H1 (cell line): ENCODE data around the gene HMCN1. TPM values are rescaled to one million over a fixed set of nuclear protein-coding genes. Genes with fewer than 3 reads are reported as not detected.

Source experiments
- CTCF ChIA-PET: fragments of 300-600 bp; sonication (Branson Sonifier 250); formaldehyde crosslinking; loops from one replicate; lab custom pipeline; 2021; ENCODE audit not compliant: partially characterized antibody; lab: Charles Lee
- POLR2A ChIA-PET: fragments of 300-600 bp; sonication (Branson Sonifier 250); formaldehyde crosslinking; loops from one replicate; lab custom pipeline; 2021; ENCODE audit warnings: inconsistent platforms; ENCODE audit not compliant: partially characterized antibody; lab: Charles Lee
- DNase-seq, 2 experiments: peaks; one replicate each; pipeline versions ENCODE4 v3.0.0 to v3.0.0-alpha.2; 2010 to 2022; ENCODE audit warnings: low spot score in 2 of 2, low read depth in 1 of 2, mixed read lengths in 1 of 2
- FAIRE-seq: peaks from 2 replicates; lab custom pipeline; 2011; peaks lifted over from hg19 to GRCh38; lab: Jason Lieb, UNC
- H2AFZ ChIP-seq: 2 replicates; pipeline ENCODE4 v1.8.1; 2012; ENCODE audit warnings: low read length, inconsistent platforms
- H2AK5ac ChIP-seq: 2 replicates; pipeline ENCODE4 v1.6.1; 2013; ENCODE audit warnings: low read depth, low read length
- H2BK120ac ChIP-seq: replicated peaks from 2 replicates; pipeline ENCODE3; 2013; ENCODE audit warnings: low read depth, low read length, inconsistent platforms
- H2BK12ac ChIP-seq: 2 replicates; pipeline ENCODE4 v1.6.1; 2013; ENCODE audit warnings: low read depth, low read length
- H2BK15ac ChIP-seq: 2 replicates; pipeline ENCODE4 v1.6.1; 2013; ENCODE audit warnings: low read length
- H2BK20ac ChIP-seq: 2 replicates; pipeline ENCODE4 v1.6.1; 2013; ENCODE audit warnings: low read length
- H2BK5ac ChIP-seq: 2 replicates; pipeline ENCODE4 v1.6.1; 2013; ENCODE audit warnings: low read depth, low read length
- H3K14ac ChIP-seq: 2 replicates; pipeline ENCODE4 v1.6.1; 2013; ENCODE audit warnings: inconsistent platforms; ENCODE audit not compliant: insufficient read length
- H3K18ac ChIP-seq: 2 replicates; pipeline ENCODE4 v1.6.1; 2013; ENCODE audit warnings: low read length; ENCODE audit errors: extremely low read depth
- H3K23ac ChIP-seq: 2 replicates; pipeline ENCODE4 v1.6.1; 2013; ENCODE audit warnings: inconsistent platforms; ENCODE audit not compliant: insufficient read length
- H3K23me2 ChIP-seq: 2 replicates; pipeline ENCODE4 v1.6.1; 2013; ENCODE audit warnings: low read depth, low read length
- H3K27ac ChIP-seq: 2 replicates; pipeline ENCODE4 v1.6.1; 2011; ENCODE audit warnings: low read depth, low read length, inconsistent platforms
- H3K27me3 ChIP-seq, 4 experiments: replicated peaks in 1 of 4; 1 replicate in 1 of 4; 2 replicates in 3 of 4; pipeline versions ENCODE4 v1.6.1 to v1.8.1; 2011 to 2013; ENCODE audit warnings: low read length in 3 of 4, mild to moderate bottlenecking in 3 of 4, inconsistent platforms in 2 of 4, mixed read lengths in 2 of 4, moderate library complexity in 1 of 4; ENCODE audit not compliant: control insufficient read depth in 3 of 4, insufficient read depth in 3 of 4; ENCODE audit errors: extremely low read depth in 1 of 4
- H3K36me3 ChIP-seq, 4 experiments: 2 replicates each; pipeline versions ENCODE4 v1.6.1 to v1.8.1; 2011 to 2013; ENCODE audit warnings: mild to moderate bottlenecking in 4 of 4, low read length in 3 of 4, moderate library complexity in 2 of 4, control low read depth in 1 of 4, inconsistent platforms in 1 of 4; ENCODE audit not compliant: insufficient read depth in 4 of 4, control insufficient read depth in 2 of 4
- H3K4ac ChIP-seq: replicated peaks from 2 replicates; pipeline ENCODE3; 2013; ENCODE audit warnings: low read length, low read depth, mixed read lengths, inconsistent platforms; ENCODE audit not compliant: insufficient read length
- H3K4me1 ChIP-seq, 4 experiments: replicated peaks in 1 of 4; 1 replicate in 1 of 4; 2 replicates in 3 of 4; pipeline versions ENCODE4 v1.6.1 to v1.8.1; 2011 to 2013; ENCODE audit warnings: low read length in 3 of 4, inconsistent platforms in 2 of 4, mixed read lengths in 1 of 4; ENCODE audit not compliant: insufficient read depth in 4 of 4, control insufficient read depth in 3 of 4
- H3K4me2 ChIP-seq, 2 experiments: 2 replicates each; pipeline versions ENCODE4 v1.6.1 to v1.8.1; 2011 to 2013; ENCODE audit warnings: low read depth in 2 of 2, low read length in 2 of 2, control low read depth in 1 of 2, inconsistent platforms in 1 of 2, mild to moderate bottlenecking in 1 of 2; ENCODE audit not compliant: insufficient read depth in 1 of 2
- H3K4me3 ChIP-seq, 4 experiments: fragments of 200-600, 300-600 bp in 1 of 4; sonication (generic), shearing (Covaris generic), sonication (Bioruptor Twin) in 1 of 4; 2 replicates each; pipeline versions ENCODE4 v1.5.1 to v1.8.1; 2011 to 2016; ENCODE audit warnings: low read length in 4 of 4, low read depth in 3 of 4, control low read depth in 2 of 4, inconsistent platforms in 2 of 4, mild to moderate bottlenecking in 2 of 4, mixed read lengths in 1 of 4, moderate library complexity in 1 of 4; ENCODE audit not compliant: insufficient read depth in 2 of 4; ENCODE audit errors: extremely low read depth in 1 of 4
- H3K56ac ChIP-seq: replicated peaks from 2 replicates; pipeline ENCODE3; 2013; ENCODE audit warnings: low read depth, mild to moderate bottlenecking, mixed read lengths, low read length, inconsistent platforms; ENCODE audit not compliant: insufficient read length
- H3K79me1 ChIP-seq: 2 replicates; pipeline ENCODE4 v1.6.1; 2013; ENCODE audit warnings: low read depth, low read length, control low read depth
- H3K79me2 ChIP-seq, 2 experiments: 2 replicates each; pipeline versions ENCODE4 v1.6.1 to v1.8.1; 2012 to 2013; ENCODE audit warnings: low read length in 2 of 2, mild to moderate bottlenecking in 2 of 2, inconsistent platforms in 1 of 2; ENCODE audit not compliant: insufficient read depth in 2 of 2, control insufficient read depth in 1 of 2
- H3K9ac ChIP-seq, 4 experiments: replicated peaks in 1 of 4; 1 replicate in 1 of 4; 2 replicates in 3 of 4; pipeline versions ENCODE4 v1.6.1 to v1.8.1; 2011 to 2013; ENCODE audit warnings: low read depth in 3 of 4, low read length in 3 of 4, control low read depth in 2 of 4, mild to moderate bottlenecking in 2 of 4, moderate library complexity in 2 of 4, inconsistent platforms in 1 of 4; ENCODE audit errors: extremely low read depth in 1 of 4
- H3K9me3 ChIP-seq, 2 experiments: 2 replicates each; pipeline versions ENCODE4 v1.6.1 to v1.8.1; 2012 to 2013; ENCODE audit warnings: mild to moderate bottlenecking in 2 of 2, moderate library complexity in 2 of 2, control low read depth in 1 of 2, inconsistent platforms in 1 of 2, low read depth in 1 of 2, low read length in 1 of 2, mixed read lengths in 1 of 2; ENCODE audit not compliant: insufficient read depth in 2 of 2
- H4K20me1 ChIP-seq, 2 experiments: replicated peaks in 1 of 2; 2 replicates each; pipeline versions ENCODE3 to v1.8.1; 2011 to 2013; ENCODE audit warnings: inconsistent platforms in 2 of 2, low read length in 2 of 2, mild to moderate bottlenecking in 1 of 2; ENCODE audit not compliant: insufficient read depth in 2 of 2, control insufficient read depth in 1 of 2
- H4K5ac ChIP-seq: 2 replicates; pipeline ENCODE4 v1.6.1; 2013; ENCODE audit warnings: low read length, low read depth, mixed read lengths, inconsistent platforms; ENCODE audit not compliant: insufficient read length
- H4K8ac ChIP-seq: 2 replicates; pipeline ENCODE4 v1.8.0; 2013; ENCODE audit warnings: mild to moderate bottlenecking, moderate library complexity, low read length, inconsistent platforms; ENCODE audit not compliant: insufficient read depth; ENCODE audit errors: extremely low read depth
- H4K91ac ChIP-seq: replicated peaks from 2 replicates; pipeline ENCODE3; 2013; ENCODE audit warnings: low read length, mixed read lengths, inconsistent platforms; ENCODE audit not compliant: insufficient read length
- CEBPB ChIP-seq: IDR thresholded peaks from 2 replicates; pipeline ENCODE4 v1.6.1; 2012; ENCODE audit warnings: low read depth, low read length
- CREB1 ChIP-seq: IDR thresholded peaks from 2 replicates; pipeline ENCODE4 v1.6.1; 2012; ENCODE audit warnings: inconsistent platforms
- CTBP2 ChIP-seq: IDR thresholded peaks from 2 replicates; pipeline ENCODE4 v1.7.0; 2011; ENCODE audit warnings: borderline replicate concordance, mild to moderate bottlenecking, moderate library complexity, mixed read lengths, low read length; ENCODE audit not compliant: insufficient read depth, insufficient read length
- EP300 ChIP-seq, 2 experiments: IDR thresholded peaks; 1 replicate in 1 of 2; 2 replicates in 1 of 2; pipeline ENCODE4 v1.6.1; 2011 to 2012; ENCODE audit warnings: low read depth in 2 of 2, low read length in 2 of 2, mild to moderate bottlenecking in 2 of 2, borderline replicate concordance in 1 of 2, inconsistent platforms in 1 of 2, moderate library complexity in 1 of 2
- JUN ChIP-seq: IDR thresholded peaks from 2 replicates; pipeline ENCODE4 v1.6.1; 2011; ENCODE audit warnings: low read depth, mild to moderate bottlenecking, improper control_type of control experiment, low read length
- KDM4A ChIP-seq: IDR thresholded peaks from one replicate; pipeline ENCODE4 v1.7.1; 2012; ENCODE audit warnings: low read depth, mild to moderate bottlenecking, moderate library complexity, low read length, inconsistent platforms; ENCODE audit not compliant: severe bottlenecking
- MAFK ChIP-seq: IDR thresholded peaks from 2 replicates; pipeline ENCODE4 v1.6.1; 2012; ENCODE audit warnings: low read depth, mild to moderate bottlenecking, improper control_type of control experiment, low read length
- NANOG ChIP-seq: IDR thresholded peaks from 2 replicates; pipeline ENCODE4 v1.6.1; 2011; ENCODE audit warnings: low read length, low read depth, mild to moderate bottlenecking, inconsistent platforms; ENCODE audit not compliant: insufficient read depth, poor library complexity, severe bottlenecking
- ZNF274 ChIP-seq: IDR thresholded peaks from 2 replicates; pipeline ENCODE4 v1.7.0; 2012; ENCODE audit warnings: low read length, borderline replicate concordance; ENCODE audit errors: extremely low read depth
- WGBS, 2 experiments: shearing (Covaris generic) in 1 of 2; methylation state at CpG; one replicate each; pipeline versions ENCODE4 v1.1.6 to v1.1.7; 2013 to 2015; ENCODE audit warnings: low lambda C conversion rate in 2 of 2, mixed read lengths in 2 of 2, inconsistent platforms in 1 of 2, low coverage in 1 of 2, missing lambda C conversion rate in 1 of 2; ENCODE audit not compliant: insufficient replicate concordance in 2 of 2, insufficient coverage in 1 of 2, insufficient read length in 1 of 2; ENCODE audit errors: extremely low coverage in 1 of 2, missing lambda C conversion rate in 1 of 2; 5-methylcytosine and 5-hydroxymethylcytosine counted together
- polyA plus RNA-seq, 7 experiments: library from polyadenylated mRNA; depleted of rRNA in 3 of 7; stranded (reverse) in 5 of 7; unstranded in 2 of 7; fragments of >200 nt in 5 of 7; fragments of 200-250 nt in 2 of 7; gene quantifications; 1 replicate in 5 of 7; 2 replicates in 1 of 7; 4 replicates in 1 of 7; pipeline versions ENCODE4 v1.2.1 to v1.2.3, GENCODE V29; 2011 to 2013; ENCODE audit warnings: missing spikeins in 2 of 7, mixed read lengths in 2 of 7
- total RNA-seq: library from RNA; stranded (reverse); fragmentation: NEBNext Ultra II Directional; extraction: Animal tissue kit (Norgen Biotek cat#: 25700); gene quantifications from 2 replicates; pipeline ENCODE4 v1.2.1, GENCODE V29; 2021

The HMCN1 gene
- total and polyA plus RNA-seq, 2 of the 8 experiments (the other 6 are each of a cell fraction or from before 2014, with no cell fraction given): 13.8 to 14.6 TPM

- H3K4ac ChIP-seq: no peak overlapping the region
- no peak overlapping the region for H4K8ac ChIP-seq
- no peaks in the 10 kb centered on the region for H3K23me2 ChIP-seq
- no peak overlapping the region for H3K23ac ChIP-seq
- H3K79me2 ChIP-seq: no peaks in the 10 kb centered on the region
- no peak for TF ChIP-seq EP300 (IDR thresholded peaks at IDR 0.05; ENCODE audit: borderline replicate concordance in 1 of 2, low read depth in 2 of 2, low read length in 2 of 2)
- TF ChIP-seq CREB1: no peak
- TF ChIP-seq KDM4A: no peak
- TF ChIP-seq JUN: no peak
- no peak for TF ChIP-seq MAFK
- no peak for TF ChIP-seq NANOG
- no peak for TF ChIP-seq CTBP2
- TF ChIP-seq CEBPB: no peak
- no peak for TF ChIP-seq ZNF274
- no peak overlapping the region for H2BK12ac ChIP-seq
- H3K18ac ChIP-seq: no peak overlapping the region
- DNase-seq (no peak), FAIRE-seq (no peak)
- H3K9me3 ChIP-seq: no peaks in the 10 kb centered on the region
- no peak overlapping the region for H3K27ac ChIP-seq
- H2AFZ ChIP-seq: no peak overlapping the region
- CTCF ChIA-PET: interaction anchor here (1.3 kb wide), 1 partner anchor 30 kb away, joined by 3 read pairs; no protein-coding TSS in a partner anchor
- no peak overlapping the region for H3K4me3 ChIP-seq
- no peak overlapping the region for H3K14ac ChIP-seq
- H4K20me1 ChIP-seq: peaks cover 0 to 2% of the 10 kb centered on the region in 2 experiments
- no peaks in the 10 kb centered on the region for H3K79me1 ChIP-seq
- POLR2A ChIA-PET: no interaction called here
- H3K4me1 ChIP-seq: no peaks in the 10 kb centered on the region
- no peak overlapping the region for H4K5ac ChIP-seq
- H2BK15ac ChIP-seq: no peak overlapping the region
- no peak overlapping the region for H2BK20ac ChIP-seq
- 90% methylated on average over 6 of the region's 6 CpGs; no CpG with 5 or more reads in 1 of the 2 experiments for WGBS, 2 experiments
- H4K91ac ChIP-seq: no peak overlapping the region
- H3K4me2 ChIP-seq: no peak overlapping the region
- no peak overlapping the region for H2BK120ac ChIP-seq
- no peaks in the 10 kb centered on the region for H3K36me3 ChIP-seq
- no peaks in the 10 kb centered on the region for H3K27me3 ChIP-seq
- H3K56ac ChIP-seq: no peak overlapping the region
- no peak overlapping the region for H2BK5ac ChIP-seq
- H2AK5ac ChIP-seq: no peak overlapping the region
- no peak overlapping the region for H3K9ac ChIP-seq
These were observed 348.2 kb downstream of the HMCN1 start for GRCh38 chr1:186082235-186082937.
